IPS-18c (cell line): ENCODE measurements around the gene TMEM45B.
"Not testable (repeated sequence)": the region's sequence is repeated elsewhere in the genome, so short reads cannot be mapped to it uniquely, and the experiment has no call there.

Experiments used
- H3K4me3 ChIP-seq: 2 replicates; pipeline ENCODE4 v1.7.0; 2013; ENCODE audit warnings: low read depth, mild to moderate bottlenecking, low read length, moderate library complexity; ENCODE audit not compliant: insufficient read depth
- H3K9me3 ChIP-seq: one replicate; pipeline ENCODE4 v1.6.1; 2013; ENCODE audit warnings: mild to moderate bottlenecking, low read length, moderate library complexity; ENCODE audit not compliant: control insufficient read depth, insufficient read depth

TMEM45B gene

DNA sequence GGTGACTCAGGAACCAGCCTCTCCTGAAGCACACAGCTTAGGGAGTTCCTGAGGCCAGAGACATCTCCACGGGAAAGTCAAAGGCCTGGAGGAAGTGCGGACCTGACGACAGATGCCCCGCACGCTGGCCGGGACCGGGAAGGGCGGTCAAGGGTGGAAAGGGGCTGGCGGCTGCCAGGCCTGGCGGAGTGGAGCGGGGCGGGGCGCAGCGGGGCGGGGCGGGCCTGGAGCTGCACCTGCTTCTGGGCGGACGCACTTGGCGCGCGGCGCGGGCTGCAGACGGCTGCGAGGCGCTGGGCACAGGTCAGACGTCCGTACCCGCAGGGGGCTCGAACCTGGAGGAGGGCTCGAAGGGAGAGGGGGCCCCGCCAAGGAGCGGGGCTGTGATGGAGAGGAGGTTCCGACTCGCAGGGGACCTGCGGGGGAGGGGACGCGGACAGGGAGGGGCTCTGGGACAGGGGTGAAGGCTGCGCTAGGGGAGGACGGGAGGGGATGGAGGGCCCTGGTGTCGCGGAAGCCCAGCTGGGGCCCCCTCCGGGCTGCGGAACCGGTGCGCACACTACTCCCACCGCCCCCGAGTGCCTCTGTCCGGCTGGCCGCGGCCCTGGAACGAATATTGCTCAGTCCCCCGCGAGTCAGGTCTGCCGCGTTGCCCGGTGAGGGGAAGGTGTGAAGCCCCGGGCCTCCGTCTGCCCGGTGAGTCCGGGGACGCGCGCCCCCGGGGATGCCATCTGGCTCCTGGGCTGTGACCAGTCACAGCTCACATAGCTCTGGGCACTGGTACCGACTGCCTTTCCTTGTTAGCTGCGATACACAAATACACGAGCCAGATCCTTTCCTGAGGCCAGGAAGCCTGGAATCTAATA lies at the start of gene TMEM45B:
Gene TMEM45B (plus strand): TSS at position 253 of the 866 bp plus-strand sequence. CDS start 36,635 bp downstream, outside the sequence.
- Histone ChIP-seq H3K4me3 (peak within 1 kb of the TSS; percentile 50), H3K9me3 (peaks cover 3% of the 10 kb centered on the region)

DNA sequence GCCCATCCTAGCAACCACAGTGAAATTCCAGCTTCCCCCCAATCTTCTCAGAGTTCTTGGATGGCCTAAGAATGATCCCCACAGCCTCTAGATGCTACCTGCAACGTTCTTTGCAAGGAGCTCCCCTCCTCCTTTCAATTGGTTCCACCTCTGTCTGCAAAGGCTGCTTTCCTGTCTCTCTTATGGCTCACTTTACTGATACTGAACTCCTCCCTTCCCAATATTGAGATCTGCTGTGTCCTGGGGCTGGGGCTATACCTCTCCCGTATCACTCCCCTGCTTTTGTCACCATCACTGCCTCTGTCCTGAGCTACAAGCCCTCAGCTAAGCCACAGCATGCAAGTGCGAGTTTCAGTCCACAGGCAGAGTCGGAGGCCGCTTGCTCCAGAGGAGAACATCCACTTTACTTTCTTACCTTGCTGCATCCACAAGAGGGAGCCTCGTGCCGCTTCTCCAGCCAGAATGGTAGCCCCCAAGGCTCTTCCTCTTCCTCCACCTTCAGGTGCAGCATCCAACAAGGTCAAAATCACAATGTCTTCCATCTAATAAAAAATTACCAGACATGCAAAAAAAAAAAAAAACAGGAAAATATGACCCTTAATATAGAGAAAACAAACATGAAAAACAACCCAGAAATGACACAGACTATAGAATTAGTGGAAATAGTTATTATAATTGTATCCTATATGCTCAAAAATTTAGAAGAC lies 48.6 kb upstream of the TMEM45B start:
- Histone ChIP-seq H3K9me3 (peaks cover 2% of the 10 kb centered on the region), H3K4me3 (no peak overlapping the region)

DNA sequence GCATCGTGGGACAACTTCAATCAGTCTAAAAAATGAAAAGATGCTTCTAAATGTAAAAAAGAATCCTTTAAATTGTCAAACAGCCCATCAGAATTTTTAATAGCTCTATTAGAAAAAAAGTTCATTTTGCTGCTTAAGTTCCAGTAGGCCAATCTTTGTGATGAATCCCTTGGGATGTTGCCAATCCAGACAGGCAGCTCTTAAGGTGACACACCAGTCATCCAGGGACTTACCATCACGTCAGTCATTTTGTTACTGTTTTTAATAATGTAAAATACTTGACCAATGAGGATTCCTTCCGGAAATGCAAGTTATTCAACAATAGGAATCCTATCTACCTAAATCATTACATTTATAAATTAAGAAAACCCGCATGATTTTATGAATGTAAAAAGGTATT lies 47.8 kb upstream of the TMEM45B start:
- H3K4me3 ChIP-seq, result no peak overlapping the region
- H3K9me3 ChIP-seq, result peaks cover 2% of the 10 kb centered on the region

DNA sequence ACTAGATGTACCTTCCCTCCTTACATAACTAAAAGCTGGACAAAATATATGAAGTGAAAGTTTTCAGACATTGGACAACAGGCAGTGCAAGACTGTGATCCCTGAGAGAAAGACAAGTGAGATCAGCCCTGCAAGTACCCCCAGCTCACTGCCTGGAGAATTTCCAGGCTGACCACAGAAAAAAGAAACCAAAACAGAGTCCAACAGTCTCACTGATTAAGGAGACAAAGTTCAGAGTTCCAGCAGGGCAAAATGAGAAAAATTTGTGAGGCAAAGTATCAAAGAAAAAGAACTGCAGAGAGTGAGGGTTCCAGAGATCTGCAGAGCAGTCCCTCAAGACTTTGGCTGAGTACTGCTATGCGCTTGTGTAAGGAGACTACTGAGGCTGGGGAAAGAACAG lies 47.3 kb upstream of the TMEM45B start:
- H3K9me3 ChIP-seq, result peaks cover 2% of the 10 kb centered on the region
- H3K4me3 ChIP-seq, result no peak overlapping the region

DNA sequence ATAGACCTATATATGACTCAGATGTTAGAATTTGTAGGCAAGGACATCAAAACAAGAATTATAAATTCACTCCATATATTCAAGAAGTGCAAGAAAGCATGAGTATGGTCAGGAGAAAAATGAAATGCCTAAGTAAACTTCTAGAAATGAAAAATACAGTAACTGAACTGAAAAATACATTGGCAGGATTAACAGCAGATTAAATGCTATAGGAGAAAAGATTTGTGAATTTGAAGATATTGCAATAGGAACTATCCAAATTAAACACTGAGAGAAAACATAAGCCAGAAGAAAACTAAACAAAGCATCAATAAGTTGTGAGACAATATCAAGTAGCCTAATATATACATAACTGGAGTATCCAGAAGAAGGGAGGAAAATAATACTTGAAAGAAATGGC lies 46.6 kb upstream of the TMEM45B start:
- Histone ChIP-seq H3K4me3 (no peak overlapping the region), H3K9me3 (peaks cover 2% of the 10 kb centered on the region)

DNA sequence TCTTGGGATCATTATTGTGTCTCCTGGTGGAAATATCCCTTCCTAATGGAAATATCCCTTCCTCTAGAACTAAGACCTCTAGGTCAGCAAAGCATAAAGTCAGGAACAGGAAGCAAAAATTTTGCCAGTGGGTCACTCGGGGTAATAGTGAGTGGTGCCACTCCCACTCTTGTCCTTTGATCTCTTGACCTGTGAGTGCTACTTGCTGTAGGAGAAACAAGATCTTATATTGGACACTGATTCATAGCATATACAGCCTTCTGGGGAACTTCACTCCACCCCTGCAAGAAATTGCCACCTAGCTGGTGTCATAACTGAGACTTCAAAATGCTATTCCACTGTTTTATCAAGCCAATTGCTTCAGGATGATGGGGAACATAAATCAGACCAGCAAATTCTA lies 44.7 kb upstream of the TMEM45B start:
- Histone ChIP-seq H3K4me3 (no peak overlapping the region), H3K9me3 (peaks cover 2% of the 10 kb centered on the region)

DNA sequence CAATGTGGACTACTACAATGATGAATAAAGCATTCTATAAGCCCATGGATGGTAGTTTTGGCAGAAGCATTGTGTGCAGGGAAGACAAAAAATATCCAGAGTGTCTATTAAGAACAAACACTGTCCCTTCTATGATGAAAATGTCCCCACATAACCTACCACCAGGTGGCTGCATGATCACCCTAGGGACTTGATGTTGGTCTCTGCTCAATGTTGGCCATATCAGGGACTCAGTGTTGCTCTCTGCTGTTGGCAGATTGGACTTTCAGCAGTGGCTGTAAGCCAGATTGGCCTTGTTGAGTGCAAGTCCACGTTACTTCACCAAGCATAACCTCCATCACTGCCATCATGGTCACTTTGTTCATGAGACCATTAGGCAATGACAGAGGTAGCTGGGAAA lies 44.2 kb upstream of the TMEM45B start:
- not testable (repeated sequence) for H3K4me3 ChIP-seq, H3K9me3 ChIP-seq

DNA sequence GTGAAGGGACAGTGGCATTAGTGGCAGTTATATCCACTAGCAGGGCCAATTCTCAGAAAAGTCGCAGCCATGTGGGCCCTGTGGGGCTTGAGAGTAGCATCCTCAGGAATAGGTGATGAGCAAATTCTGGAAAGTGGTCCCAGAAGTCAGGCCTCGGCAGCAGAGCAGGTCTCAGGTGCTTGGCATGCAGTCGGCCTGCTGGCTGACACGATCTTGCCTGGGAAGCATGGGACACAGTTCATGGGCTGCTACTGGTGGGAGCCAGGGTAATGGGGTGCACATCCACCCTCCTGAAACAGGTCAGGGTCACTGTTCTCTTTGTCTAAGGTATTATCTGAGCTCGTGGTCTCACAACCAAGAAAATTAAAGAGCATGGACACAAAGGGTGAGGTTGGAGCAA lies 36.8 kb upstream of the TMEM45B start:
- Histone ChIP-seq H3K4me3 (no peak overlapping the region), H3K9me3 (no peaks in the 10 kb centered on the region)

DNA sequence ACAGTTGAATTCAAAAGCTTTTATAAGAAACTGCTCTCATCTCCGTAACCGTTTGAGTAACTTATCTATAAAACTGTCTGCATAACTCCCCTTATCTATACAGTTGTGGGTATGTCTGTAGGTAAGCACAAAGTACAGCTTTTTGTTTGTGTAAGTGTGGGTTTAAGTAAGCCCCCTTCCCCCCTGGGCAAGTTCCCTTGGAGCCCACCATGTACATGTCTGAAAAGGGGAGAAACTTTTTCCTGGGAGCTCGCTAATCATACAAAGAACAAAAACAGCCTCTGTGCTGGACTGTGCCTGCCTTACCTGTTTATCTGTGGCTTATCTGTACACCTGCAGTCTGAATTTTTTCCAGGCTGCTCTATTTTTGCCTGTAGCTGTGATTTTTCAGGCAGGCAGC lies 36.3 kb upstream of the TMEM45B start:
- Histone ChIP-seq H3K9me3 (no peaks in the 10 kb centered on the region), H3K4me3 (no peak overlapping the region)

DNA sequence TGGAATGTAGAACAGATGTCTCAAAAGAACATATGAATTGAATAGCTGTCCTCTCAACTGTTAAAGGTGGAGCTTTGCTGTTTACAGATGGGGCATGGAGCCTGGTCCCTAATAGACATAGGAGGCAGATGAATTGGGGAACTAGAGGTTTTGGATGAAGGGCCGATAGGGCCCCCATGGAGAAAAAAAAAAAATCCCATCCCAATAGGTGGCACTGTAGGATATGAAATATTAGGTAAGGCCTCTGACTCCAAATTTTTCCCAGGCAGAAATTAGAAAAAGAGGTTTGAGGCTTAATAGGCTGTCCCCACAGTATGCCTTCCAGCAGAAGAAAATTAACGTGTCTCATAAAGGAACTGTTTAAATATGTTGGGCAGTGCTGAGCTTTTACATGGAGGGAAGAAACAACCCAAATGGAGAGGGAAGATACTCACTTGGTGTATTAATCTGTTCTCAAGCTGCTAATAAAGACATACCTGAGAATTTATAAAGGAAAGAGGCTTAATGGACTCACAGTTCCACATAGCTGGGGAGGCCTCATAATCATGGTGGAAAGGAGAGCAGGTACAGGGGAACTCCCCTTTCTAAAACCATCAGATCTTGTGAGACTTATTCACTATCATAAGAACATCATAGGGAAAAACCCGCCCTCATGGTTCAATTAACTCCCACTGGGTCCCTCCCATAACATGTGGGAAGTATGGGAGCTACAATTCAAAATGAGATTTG lies 30.1 kb upstream of the TMEM45B start:
- Histone ChIP-seq H3K4me3 (no peak overlapping the region), H3K9me3 (no peaks in the 10 kb centered on the region)

DNA sequence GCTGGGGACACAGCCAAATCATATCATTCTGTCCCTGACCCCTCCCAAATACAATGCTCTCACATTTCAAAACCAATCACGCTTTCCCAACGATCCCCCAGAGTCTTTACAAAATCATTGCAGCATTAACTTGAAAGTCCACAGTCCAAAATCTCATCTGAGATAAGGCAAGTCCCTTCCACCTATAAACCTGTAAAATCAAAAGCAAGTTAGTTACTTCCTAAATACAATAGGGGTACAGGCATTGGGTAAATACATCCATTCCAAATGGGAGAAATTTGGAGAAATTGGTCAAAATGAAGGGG lies 29.6 kb upstream of the TMEM45B start:
- H3K4me3 ChIP-seq, H3K9me3 ChIP-seq: not testable (repeated sequence)

DNA sequence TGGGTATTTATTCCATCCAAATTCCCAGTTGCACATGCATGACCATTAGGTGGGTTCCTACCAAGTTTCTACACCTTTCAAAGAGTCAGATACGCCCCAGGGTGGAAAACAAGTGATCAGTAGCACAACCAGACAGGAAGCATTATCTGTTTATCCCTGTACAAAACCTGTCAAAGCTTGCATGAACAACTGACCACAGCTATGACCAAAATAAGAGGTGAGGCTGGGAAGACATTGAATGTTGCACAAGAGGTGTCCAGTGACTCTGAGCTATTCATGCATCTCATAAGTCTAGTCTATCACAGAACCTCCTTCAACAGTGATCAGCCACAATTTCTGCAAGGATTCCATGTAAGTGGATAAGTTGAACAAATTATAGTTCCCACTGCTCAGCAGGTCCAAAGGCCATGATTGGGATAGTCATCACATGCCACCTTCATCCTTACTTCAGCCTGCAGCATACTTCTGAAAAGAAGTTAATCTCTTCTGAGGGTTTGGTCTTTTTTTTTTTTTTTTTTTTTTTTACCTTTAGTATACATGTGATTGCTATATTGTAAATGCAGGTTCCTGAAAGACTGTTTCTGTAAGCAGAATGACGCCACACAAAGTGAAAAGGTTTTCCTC lies 28.0 kb upstream of the TMEM45B start:
- Histone ChIP-seq H3K4me3 (no peak overlapping the region), H3K9me3 (no peaks in the 10 kb centered on the region)

DNA sequence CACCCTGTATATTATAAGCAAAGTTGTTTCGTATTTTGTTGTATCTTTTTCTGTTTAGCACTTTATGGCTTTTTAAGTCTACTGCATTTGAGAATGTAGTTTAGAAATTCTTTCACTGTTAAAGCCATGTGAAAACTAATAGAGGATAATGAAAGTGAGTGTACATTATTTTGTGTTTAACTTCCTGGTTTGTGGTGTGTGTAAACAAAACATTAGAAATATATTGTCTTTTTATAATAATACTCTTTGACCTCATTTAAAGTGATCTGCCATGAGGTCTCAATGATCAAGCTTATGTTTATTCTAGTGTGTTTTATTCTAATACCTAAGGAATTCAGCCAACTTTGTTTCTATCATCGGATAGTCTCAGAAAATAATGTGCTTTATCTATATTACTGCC lies 27.4 kb upstream of the TMEM45B start:
- Histone ChIP-seq H3K4me3 (no peak overlapping the region), H3K9me3 (no peaks in the 10 kb centered on the region)

DNA sequence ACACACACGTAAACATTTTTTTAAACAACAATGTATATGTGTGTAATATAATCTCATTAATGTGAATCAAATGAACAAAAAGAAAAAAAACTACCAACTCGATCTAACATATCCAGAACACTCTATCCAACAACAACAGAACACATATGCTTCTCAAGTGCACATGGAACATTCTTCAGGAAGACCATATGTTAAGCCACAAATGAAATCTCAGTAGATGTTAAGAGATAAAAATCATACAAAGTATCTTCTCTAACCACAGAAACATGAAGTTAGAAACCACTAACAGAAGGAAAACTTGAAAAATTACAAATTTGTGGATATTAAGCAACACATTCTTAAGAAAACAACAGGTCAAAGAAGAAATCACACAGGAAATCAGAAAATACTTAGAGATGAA lies 25.5 kb upstream of the TMEM45B start:
- H3K4me3 ChIP-seq, result no peak overlapping the region
- peaks cover 8% of the 10 kb centered on the region for H3K9me3 ChIP-seq

DNA sequence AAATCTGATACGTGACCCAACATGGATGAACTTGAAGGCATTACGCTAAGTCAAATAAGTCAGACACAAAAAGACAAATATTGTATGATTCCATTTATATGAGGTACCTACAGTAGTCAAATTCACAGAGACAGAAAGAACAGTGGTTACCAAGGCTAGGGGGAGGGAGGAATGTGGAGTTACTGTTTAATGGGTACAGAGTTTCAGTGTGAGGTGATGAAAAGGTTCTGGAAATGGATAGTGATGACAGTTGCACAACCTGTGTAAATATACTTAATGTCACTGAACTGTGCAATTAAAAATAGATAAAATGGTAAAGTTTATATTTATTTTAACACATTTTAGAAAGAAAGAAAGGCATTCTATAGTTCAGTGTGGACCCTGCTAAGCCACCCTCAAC lies 24.1 kb upstream of the TMEM45B start:
- H3K9me3 ChIP-seq, result peaks cover 10% of the 10 kb centered on the region
- H3K4me3 ChIP-seq, result no peak overlapping the region

DNA sequence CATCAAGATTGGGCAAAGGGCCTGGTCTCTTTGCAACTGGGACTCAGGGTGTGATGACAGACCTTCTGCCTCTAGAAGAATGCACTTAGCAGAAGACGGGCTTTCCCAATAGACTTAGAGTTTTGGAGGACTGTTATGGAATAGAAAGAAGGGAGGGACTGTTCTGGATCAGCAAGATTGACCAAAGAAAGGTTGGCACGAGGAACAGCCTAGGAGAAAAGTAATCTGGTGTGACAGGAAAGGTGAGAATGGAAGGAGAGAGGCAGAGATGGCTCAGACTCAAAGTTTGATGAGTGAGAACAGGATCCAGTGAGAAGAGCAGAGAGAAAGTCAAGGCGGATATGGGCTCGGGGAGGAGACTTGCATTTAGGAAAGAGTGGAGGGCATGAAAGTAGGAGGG lies 23.0 kb upstream of the TMEM45B start:
- H3K4me3 ChIP-seq, result no peak overlapping the region
- H3K9me3 ChIP-seq, result peaks cover 10% of the 10 kb centered on the region

DNA sequence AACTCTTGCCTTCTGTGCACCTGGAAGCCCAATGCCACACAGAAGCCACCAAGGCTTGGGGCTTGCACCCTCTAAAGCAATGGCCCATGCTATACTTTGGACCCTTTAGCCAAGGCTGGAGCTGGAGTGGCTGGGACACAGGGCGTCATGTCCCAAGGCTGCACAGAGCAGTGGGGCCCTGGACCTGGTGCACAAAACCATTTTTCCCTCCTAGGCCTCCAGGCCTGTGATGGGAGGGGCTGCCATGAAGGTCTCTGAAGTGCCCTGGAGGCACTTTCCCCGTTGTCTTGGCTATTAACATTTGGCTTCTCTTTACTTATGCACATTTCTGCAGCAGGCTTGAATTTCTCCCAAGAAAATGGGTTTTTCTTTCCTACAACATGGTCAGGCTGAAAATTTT lies 20.6 kb upstream of the TMEM45B start:
- Histone ChIP-seq H3K4me3 (0 out of 2 replicates have a peak overlapping the region, but pooled peaks have one; percentile 3), H3K9me3 (peaks cover 13% of the 10 kb centered on the region)
